Activated T-cell treated with anti-CD3 and anti-CD28 coated beads, Interleukin-2, amount 50 U/mL, for 1 hour (primary cell): ENCODE data around the gene D2HGDH.
"Not testable (repeated sequence)": the region's sequence is repeated elsewhere in the genome, so short reads cannot be mapped to it uniquely, and the experiment has no call there.

ENCODE experiments used
- DNase-seq: peaks from one replicate; pipeline ENCODE4 v3.0.0-alpha.2; 2020

The D2HGDH gene

GRCh38 chr2:241751152-241751551 is 16.7 kb downstream of the D2HGDH start:
- DNase-seq: no peak

GRCh38 chr2:241751776-241752175 is 17.3 kb downstream of the D2HGDH start:
- no peak for DNase-seq

DNA sequence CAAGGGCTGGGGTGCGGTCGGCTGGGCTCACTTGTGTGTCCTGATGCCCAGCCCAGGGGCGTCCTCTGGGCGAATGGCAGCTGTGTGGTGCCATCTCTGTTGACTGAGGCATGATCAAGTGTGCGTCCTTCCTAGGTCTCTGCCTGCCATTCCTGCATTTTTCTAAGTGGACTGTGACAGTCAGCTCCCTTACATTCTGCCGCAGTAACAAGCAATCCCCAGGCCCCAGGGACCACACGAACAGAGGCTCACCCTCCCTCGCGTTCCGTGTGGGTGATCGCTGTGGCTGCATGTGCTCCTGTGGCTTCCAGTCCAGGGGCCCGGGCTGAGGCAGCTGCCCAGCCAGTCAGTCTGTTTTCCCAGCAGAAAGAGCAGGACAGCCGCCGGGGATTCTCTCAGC is 17.8 kb downstream of the D2HGDH start:
- no peak for DNase-seq

DNA sequence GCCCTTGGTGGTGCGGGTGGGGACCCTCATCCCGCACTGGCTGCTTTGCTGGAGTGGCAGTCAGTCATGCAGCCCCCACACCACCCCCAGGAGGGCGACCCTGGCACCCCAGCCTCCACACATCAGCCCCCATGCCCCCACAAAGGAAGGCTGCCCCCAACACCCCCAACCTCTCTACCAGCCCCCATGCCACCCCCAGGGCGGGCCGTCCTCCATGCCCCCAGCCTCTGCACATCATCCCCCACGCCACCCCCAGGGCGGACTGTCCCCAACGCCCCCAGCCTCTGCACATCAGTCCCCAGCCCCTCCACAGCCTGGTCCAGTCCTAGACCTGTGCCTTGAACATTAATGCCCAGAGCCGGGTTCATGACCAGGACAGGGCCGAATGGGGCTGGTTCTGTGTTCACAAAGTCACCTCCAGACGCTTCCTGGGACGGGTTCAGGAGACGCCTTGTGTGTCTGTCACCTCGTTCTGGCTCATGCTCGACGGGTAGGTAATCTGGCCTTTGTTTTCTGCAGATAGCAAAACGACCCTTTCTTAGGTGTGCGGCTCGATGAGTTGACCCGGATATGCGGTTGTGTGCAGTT is 18.4 kb downstream of the D2HGDH start:
- DNase-seq: no peak

GRCh38 chr2:241753493-241753892 is 19.1 kb downstream of the D2HGDH start:
- DNase-seq: no peak

- DNase-seq: no peak
Measured at GRCh38 chr2:241754042-241754441, 19.6 kb downstream of the D2HGDH start.

- no peak for DNase-seq
Measured at GRCh38 chr2:241755166-241755565, 20.7 kb downstream of the D2HGDH start.

DNA sequence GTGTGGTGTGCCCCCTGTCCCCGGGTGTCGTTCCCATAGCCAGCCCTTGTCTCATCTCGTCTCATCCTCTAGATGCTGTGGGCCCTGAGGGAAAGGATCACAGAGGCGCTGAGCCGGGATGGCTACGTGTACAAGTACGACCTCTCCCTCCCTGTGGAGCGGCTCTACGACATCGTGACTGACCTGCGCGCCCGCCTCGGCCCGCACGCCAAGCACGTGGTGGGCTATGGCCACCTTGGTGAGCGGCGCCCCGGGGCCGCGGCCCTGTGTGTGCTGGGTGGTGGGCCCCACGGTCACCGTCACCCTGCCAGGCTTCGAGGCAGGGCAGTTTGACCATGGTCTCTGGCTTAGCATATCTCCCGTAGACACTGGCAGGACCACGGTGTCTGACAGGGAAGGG is 21.3 kb downstream of the D2HGDH start:
- DNase-seq: no peak

DNA sequence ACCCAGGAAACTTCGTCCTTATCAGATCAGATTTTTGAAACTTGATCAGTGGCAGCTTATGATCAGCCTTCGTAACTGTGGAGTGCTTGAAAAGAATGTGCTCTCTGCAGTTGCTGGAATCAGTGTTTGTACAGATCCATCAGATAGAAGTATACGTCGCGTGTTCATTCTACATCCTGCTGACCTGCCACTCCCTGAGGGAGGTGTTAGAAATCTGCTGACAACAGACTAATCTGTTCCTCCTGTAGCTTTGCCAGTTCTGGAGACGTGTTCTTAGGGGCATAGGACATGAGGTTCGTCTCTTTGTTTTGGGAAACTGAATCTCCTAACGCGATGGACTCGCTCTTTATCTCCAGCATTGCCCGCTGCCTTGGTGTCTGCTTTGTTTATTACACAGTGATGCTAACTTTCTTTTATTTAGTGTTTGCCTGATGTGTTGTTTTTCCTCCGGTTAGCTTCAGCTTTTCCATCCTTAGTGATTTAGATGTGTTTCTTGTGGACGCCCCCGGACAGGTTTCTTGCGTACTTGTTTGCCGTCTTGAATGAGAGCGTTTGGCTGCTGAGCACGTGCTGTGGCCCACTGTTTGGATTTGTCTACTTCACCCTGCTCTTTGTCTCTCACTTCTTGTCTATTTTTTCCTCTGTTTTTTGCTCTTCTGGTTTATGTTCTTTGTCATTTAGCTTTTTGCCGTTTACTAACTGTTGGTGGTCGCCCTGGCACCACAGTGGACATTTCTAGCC is 24.8 kb downstream of the D2HGDH start:
- no peak for DNase-seq

GRCh38 chr2:241759893-241760292 is 25.5 kb downstream of the D2HGDH start:
- DNase-seq: not testable (repeated sequence)

DNA sequence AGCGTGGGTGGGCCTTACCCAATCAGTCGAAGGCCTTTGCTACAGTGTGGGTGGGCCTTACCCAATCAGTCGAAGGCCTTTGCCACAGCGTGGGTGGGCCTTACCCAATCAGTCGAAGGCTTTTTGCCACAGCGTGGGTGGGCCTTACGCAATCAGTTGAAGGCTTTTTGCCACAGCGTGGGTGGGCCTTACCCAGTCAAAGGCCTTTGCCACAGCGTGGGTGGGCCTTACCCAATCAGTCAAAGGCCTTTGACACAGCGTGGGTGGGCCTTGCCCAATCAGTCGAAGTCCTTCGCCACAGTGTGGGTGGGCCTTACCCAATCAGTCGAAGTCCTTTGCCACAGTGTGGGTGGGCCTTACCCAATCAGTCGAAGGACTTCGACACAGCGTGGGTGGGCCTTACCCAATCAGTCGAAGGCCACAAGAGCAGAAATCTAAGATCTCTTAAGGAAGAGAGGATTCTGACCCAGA is 25.9 kb downstream of the D2HGDH start:
- DNase-seq: no peak

DNA sequence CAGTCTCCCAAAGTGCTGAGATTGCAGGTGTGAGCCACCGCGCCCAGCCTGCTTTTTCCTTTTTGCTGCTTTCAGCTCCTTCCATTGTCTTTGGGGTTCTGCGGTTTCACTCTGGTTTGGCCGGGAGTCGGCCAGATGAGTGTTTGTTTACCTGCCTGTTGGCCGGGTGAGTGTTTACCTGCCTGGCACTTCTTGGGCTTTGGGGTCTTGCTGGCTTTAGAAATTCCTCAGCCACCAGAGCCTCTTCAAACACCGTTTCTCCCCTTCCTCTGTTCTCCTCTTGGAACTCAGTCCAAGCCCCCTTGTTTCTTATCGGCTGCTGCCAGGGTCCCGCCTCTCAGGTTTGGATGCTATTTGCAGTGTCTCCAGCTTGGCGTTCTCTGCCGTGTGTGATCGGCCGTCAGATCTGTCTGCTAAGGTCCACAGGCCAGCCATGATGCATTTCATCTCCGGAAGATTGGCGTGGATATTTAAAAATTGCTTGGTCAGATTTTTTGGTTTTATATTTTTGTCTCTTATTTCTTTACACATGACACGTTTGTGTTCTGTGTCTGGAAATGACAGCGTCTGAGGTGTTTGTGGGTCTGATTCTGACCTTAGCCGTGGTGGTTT is 28.0 kb downstream of the D2HGDH start:
- peak; percentile 28 for DNase-seq

DNA sequence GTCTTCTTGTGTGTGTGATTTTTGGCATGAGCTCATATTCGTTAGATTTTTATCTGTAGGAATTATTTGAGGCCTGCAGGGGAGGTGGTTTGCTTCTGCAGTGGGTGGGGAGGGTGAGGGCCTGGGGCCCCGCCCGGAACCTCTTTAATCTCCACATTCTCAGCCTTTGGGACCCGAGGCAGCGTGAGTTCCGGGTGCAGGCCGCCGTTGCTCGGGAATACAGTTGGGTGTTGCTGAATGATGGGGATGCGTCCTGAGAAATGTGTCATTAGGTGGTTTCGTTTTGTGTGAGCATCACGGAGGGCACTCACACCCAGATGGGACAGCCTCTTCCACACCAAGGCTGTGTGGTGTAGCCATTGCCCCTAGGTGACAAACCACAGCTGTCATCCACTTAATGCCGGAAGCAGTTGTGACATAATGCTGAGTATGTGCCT is 28.5 kb downstream of the D2HGDH start:
- DNase-seq: peak; percentile 63

DNA sequence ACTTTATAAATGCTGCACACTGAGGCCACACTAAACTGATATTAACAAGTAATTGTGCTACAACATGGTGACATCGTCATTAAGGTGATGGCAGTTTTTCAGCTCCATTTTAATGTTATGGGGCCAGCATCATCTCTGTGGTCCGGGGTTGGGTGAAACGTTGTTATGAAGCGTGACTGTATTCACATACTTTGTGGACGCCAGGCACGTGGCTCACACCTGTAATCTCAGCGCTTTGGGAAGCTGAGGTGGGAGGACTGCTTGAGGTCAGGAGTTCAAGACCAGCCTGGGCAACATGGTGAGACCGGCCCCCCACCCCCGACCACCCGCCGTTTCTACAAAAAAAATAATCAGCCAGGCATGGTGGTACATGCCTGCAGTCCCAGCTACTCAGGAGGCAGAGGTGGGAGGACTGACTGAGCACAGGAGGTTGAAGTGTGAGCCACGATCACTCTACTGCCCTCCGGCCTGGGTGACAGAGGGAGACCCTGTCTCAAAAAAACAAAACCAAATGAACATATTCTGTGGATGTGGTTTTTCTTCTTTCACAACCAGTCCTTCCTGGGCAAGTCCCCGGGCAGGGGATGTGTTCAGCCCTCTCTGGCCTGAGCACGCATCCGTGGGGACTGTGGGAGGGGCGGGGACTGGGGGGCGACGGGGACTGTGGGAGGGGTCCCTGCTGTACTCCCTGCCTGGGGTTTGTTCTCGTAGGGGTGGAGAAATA is 29.3 kb downstream of the D2HGDH start:
- peak; percentile 21 for DNase-seq

- peak; percentile 17 for DNase-seq
Measured at GRCh38 chr2:241764275-241765241, 30.1 kb downstream of the D2HGDH start.

- peak; percentile 15 for DNase-seq
Measured at GRCh38 chr2:241767464-241768250, 33.2 kb downstream of the D2HGDH start.

GRCh38 chr2:241768251-241768711 is 33.9 kb downstream of the D2HGDH start:
- peak; percentile 9 for DNase-seq

GRCh38 chr2:241768850-241769249 is 34.4 kb downstream of the D2HGDH start:
- DNase-seq: peak; percentile 8

- no peak for DNase-seq
Measured at GRCh38 chr2:241769819-241770184, 35.4 kb downstream of the D2HGDH start.

DNA sequence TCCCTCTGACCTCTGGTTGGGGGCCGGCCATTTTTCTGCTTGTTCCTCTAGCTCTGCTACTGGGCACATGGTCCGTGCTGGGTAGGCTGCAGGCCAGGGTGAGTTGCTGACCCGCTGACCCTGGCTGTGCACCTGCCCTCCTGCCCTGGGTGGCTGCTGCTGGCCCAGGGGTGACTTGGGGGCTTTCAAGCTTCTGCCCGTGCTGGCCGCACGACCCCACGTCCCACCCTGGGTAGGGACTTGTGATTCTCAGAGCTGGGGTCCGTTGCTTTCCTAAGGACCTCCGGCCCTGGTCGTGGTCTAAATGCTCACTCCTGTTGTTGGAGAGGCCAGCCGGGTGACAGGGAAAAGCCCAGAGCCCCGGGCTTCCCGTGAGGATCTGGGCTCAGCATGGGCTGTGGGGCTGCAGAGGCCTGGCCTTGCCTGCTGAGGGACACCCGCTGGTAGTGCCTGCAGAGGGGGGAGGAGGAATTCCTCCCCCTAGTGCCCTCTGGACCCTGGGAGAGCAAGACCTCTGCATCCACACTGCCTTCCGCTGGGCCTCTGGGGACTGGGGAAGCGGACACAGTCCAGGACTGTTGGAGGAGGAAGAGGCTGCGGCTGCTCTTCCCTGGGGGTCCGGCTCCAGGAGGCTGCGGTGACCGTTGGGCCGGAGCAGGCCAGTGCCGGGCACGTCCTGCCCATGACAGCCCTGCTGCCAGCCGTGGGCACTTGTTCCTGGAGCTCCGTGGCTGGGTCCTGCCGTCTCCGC is 35.9 kb downstream of the D2HGDH start:
- DNase-seq: no peak

DNA sequence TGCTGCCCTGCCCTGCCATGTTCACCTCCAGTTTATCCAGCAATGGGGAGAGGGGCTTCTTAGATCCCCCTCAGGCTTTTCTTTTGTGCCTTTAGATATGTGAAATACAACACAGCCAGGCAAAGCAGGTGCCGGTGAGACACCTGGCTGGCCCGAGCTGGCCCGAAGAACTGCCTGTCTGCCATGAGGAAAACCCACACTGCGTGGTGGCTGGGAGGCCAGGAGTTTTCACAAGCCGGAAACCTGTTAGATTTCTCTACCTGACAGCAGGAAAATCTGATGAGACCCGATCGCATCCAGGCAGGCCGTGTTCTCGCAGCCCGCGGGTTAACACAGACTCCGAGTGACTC is 36.5 kb downstream of the D2HGDH start:
- peak; percentile 14 for DNase-seq
